Upper lobe of left lung (tissue), 4 donors: ENCODE data around the gene ATOH8.

Experiments used
- CTCF ChIP-seq, 6 experiments: fragments of 450-650 bp in 4 of 6; fragments of 200-600 bp in 2 of 6; sonication (generic) in 2 of 6; IDR thresholded peaks; one replicate each; pipeline ENCODE4 v1.5.1; 2016 to 2019; ENCODE audit warnings: antibody characterized with exemption in 6 of 6
- EP300 ChIP-seq, 4 donors: sonication (generic); formaldehyde crosslinking; IDR thresholded peaks; one replicate each; pipeline ENCODE4 v1.5.1; 2017; ENCODE audit warnings: antibody characterized with exemption in 4 of 4, control low read depth in 2 of 4

DNA sequence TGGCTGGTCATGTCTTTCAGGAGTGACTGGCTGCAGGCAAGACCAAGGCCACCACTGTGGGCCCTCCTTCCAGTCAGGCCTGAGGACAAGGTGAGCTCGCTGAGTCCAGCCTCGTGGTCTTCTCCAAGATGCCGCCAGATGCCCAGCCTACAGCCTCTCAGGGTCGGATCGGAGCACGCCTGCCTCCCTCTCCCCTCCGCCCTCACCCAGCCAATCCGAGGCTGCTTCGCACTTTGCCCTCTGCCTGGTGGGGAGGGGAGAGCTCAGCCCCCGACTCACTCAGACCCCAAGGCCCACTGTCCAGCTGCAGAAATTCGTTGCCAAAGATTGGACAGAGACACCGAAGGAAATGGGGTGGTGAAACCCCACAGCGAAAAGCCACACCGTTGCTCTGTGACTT lies 33.1 kb downstream of the ATOH8 start:
- no peak for TF ChIP-seq EP300 (IDR thresholded peaks at IDR 0.05)
- no peak for TF ChIP-seq CTCF (IDR thresholded peaks at IDR 0.05)
